IPS DF 6.9 (cell line): ENCODE results near the gene IMPA2.
"Not testable (repeated sequence)": the region's sequence is repeated elsewhere in the genome, so short reads cannot be mapped to it uniquely, and the experiment has no call there.

Source experiments
- DNase-seq: peaks from one replicate; pipeline ENCODE4 v3.0.0-alpha.2; 2013; ENCODE audit warnings: low read depth, low spot score
- H3K27ac ChIP-seq: one replicate; pipeline ENCODE4 v1.5.1; 2013; ENCODE audit warnings: low read length, control low read depth
- H3K27me3 ChIP-seq: 2 replicates; pipeline ENCODE4 v1.6.1; 2013; ENCODE audit warnings: mild to moderate bottlenecking, low read length; ENCODE audit not compliant: control insufficient read depth, insufficient read depth
- H3K36me3 ChIP-seq: 2 replicates; pipeline ENCODE4 v1.6.1; 2013; ENCODE audit warnings: low read length; ENCODE audit not compliant: control insufficient read depth, insufficient read depth
- H3K4me1 ChIP-seq: 2 replicates; pipeline ENCODE4 v1.6.1; 2013; ENCODE audit warnings: low read length; ENCODE audit not compliant: control insufficient read depth, insufficient read depth
- H3K4me3 ChIP-seq: 2 replicates; pipeline ENCODE4 v1.5.1; 2013; ENCODE audit warnings: mild to moderate bottlenecking, low read length
- H3K9me3 ChIP-seq: 2 replicates; pipeline ENCODE4 v1.6.1; 2013; ENCODE audit warnings: low read length, inconsistent platforms; ENCODE audit not compliant: control insufficient read depth, insufficient read depth
- WGBS: extraction: QIAGEN DNeasy Blood & Tissue Kit; methylation state at CpG from one replicate; pipeline ENCODE4 v1.1.7; 2013; ENCODE audit warnings: mixed read lengths, missing lambda C conversion rate; ENCODE audit not compliant: insufficient read length, insufficient coverage; 5-methylcytosine and 5-hydroxymethylcytosine counted together

IMPA2 gene

DNA sequence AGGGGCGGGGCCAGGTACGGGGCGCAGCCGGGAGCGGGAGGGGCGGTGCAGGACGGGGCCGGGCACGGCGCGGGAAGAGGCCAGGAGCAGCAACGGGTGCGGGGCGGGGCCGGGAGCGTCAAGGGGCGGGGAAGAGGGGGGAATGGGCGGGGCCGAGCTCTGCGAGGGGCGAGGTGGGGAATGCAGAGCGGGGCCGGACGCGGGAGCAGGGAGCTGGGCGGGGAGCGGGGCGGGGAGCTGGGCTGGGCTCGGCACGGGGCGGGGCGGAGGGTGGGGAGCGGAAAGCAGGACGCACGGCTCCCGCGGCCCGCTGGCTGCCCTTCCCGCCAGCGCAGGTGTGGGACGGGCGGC, at the start of gene IMPA2:
IMPA2 (plus strand) TSS at position 316 of the 351 bp plus-strand sequence. CDS start 163 bp downstream, outside the sequence.
- no peak for DNase-seq
- no CpG with 5 or more reads among the region's 42 CpGs for WGBS

GRCh38 chr18:11932393-11932792, 48.9 kb upstream of the IMPA2 start:
- Histone ChIP-seq H3K36me3 (no peaks in the 10 kb centered on the region), H3K4me1 (no peaks in the 10 kb centered on the region), H3K4me3 (no peak overlapping the region), H3K27me3 (no peaks in the 10 kb centered on the region), H3K27ac (no peak overlapping the region), H3K9me3 (no peaks in the 10 kb centered on the region)
- no peak for DNase-seq
- no CpG with 5 or more reads among the region's 14 CpGs for WGBS

More for the DNA sequence above, at the start of gene IMPA2:
- no peaks in the 10 kb centered on the region for H3K27me3 ChIP-seq
- peak within 1 kb of the TSS; percentile 82 for H3K4me3 ChIP-seq
- no peaks in the 10 kb centered on the region for H3K36me3 ChIP-seq
- no peaks in the 10 kb centered on the region for H3K9me3 ChIP-seq
- no peak within 1 kb of the TSS for H3K27ac ChIP-seq
- H3K4me1 ChIP-seq, result peaks cover 1% of the 10 kb centered on the region; the same call in 1 of the 2 replicates

DNA sequence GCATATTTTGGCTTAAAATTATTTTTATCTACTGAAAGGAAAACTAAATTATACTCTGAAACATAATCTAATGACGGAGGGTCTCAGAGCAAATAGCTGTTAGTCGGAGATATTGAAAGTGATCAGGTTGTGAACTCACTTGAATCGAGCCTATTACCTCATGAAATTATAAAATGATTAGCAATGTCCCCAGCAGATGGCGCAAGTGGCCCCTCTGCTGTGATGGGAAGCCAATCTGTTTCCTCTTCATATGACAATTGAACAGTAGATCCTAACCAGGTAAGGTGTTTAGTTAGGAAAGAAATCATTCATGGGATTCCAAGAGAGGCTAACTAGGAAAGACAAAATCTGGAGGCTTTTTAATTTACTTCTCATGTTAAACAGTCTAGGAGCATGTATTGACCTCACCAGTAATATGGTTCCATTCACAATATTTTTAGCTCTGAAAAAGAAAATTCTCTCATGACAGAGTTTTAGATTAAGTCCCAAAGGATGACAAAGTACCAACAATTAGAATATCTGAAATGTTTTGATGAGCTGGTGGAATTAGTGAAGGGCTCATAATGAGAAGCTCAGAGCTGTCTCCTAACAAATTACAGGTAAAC, 43.3 kb upstream of the IMPA2 start:
- H3K27ac ChIP-seq, result no peak overlapping the region
- H3K4me3 ChIP-seq, result no peak overlapping the region
- WGBS, result no CpG with 5 or more reads among the region's 4 CpGs
- DNase-seq, result no peak
- no peaks in the 10 kb centered on the region for H3K27me3 ChIP-seq
- H3K9me3 ChIP-seq, result no peaks in the 10 kb centered on the region
- H3K4me1 ChIP-seq, result no peaks in the 10 kb centered on the region
- H3K36me3 ChIP-seq, result no peaks in the 10 kb centered on the region

DNA sequence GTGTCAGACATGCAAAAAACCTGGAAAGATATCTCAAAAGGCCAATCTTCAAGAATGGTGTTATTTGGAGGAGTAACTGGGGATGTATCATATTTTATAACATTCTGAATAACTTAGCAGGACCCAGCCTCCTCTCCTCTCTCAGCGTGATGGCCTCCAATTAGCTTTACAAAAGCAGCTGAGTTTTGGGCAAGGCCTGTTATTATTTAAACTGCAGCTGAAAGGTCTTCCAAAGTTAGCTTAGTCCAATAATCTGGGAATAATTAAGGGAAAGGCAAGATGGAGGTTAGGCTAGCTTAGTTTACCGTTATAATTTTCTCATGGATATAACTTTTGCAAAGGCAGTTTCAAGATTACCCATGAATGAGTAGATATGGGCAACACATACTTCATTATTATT, 40.4 kb upstream of the IMPA2 start:
- DNase-seq, result no peak
- Histone ChIP-seq H3K36me3 (no peaks in the 10 kb centered on the region), H3K9me3 (no peaks in the 10 kb centered on the region), H3K4me1 (no peaks in the 10 kb centered on the region), H3K27me3 (no peaks in the 10 kb centered on the region), H3K27ac (no peak overlapping the region), H3K4me3 (no peak overlapping the region)
- no CpG with 5 or more reads among the region's 2 CpGs for WGBS

- Histone ChIP-seq H3K4me3 (no peak overlapping the region), H3K9me3 (no peaks in the 10 kb centered on the region), H3K4me1 (no peaks in the 10 kb centered on the region; the same call in 1 of the 2 replicates), H3K27ac (no peak overlapping the region), H3K27me3 (no peaks in the 10 kb centered on the region), H3K36me3 (no peaks in the 10 kb centered on the region)
- no peak for DNase-seq
- WGBS, result no CpG with 5 or more reads among the region's 6 CpGs
Observed at GRCh38 chr18:11943551-11943950, 37.8 kb upstream of the IMPA2 start.

GRCh38 chr18:11944252-11944651, 37.1 kb upstream of the IMPA2 start:
- peaks cover 2% of the 10 kb centered on the region; the same call in 1 of the 2 replicates for H3K4me1 ChIP-seq
- no peaks in the 10 kb centered on the region for H3K27me3 ChIP-seq
- no peak overlapping the region for H3K4me3 ChIP-seq
- no peak overlapping the region for H3K27ac ChIP-seq
- no peaks in the 10 kb centered on the region for H3K9me3 ChIP-seq
- no peak for DNase-seq
- no CpG with 5 or more reads among the region's 4 CpGs for WGBS
- H3K36me3 ChIP-seq, result no peaks in the 10 kb centered on the region

GRCh38 chr18:11944786-11945185, 36.5 kb upstream of the IMPA2 start:
- H3K27me3 ChIP-seq, result no peaks in the 10 kb centered on the region
- H3K27ac ChIP-seq, result no peak overlapping the region
- WGBS, result no CpG with 5 or more reads among the region's 5 CpGs
- peaks cover 2% of the 10 kb centered on the region; the same call in 1 of the 2 replicates for H3K4me1 ChIP-seq
- no peaks in the 10 kb centered on the region for H3K9me3 ChIP-seq
- no peaks in the 10 kb centered on the region for H3K36me3 ChIP-seq
- H3K4me3 ChIP-seq, result no peak overlapping the region
- no peak for DNase-seq

DNA sequence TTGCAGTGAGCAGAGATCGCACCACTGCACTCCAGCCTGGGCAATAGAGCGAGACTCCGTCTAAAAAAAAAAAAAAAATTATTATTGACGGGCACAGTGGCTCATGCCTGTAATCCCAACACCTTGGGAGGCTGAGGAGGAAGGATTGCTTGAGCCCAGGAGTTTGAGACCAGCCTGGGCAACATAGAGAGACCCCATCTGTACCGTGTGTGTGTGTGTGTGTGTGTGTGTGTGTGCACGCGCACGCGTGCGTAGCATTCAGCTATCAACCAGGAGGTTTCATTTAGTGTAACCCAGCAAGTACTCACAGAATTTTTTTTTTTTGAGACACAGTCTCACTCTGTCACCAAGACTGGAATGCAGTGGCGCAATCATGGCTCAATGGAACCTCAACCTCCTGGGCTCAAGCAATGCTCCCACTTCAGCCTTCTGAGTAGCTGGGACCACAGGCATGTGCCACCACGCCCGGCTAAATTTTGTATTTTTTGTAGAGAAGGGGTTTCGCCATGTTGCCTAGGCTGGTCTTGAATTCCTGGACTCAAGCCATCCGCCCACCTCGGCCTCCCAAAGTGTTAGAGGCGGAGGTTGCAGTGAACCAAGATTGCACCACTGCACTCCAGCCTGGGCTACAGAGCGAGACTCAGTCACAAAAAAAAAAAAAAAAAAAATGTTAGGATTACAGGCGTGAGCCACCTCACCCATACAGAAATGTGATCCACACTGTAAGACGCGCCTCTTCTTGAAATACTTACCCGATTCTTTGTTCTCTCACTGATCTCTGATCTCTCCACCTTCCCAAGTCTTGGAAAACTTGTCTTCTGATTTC, 35.3 kb upstream of the IMPA2 start:
- not testable (repeated sequence) for H3K9me3 ChIP-seq, H3K4me3 ChIP-seq, DNase-seq, H3K4me1 ChIP-seq, H3K27me3 ChIP-seq, H3K27ac ChIP-seq, H3K36me3 ChIP-seq
- WGBS, result no CpG with 5 or more reads among the region's 22 CpGs

GRCh38 chr18:11946756-11947155, 34.6 kb upstream of the IMPA2 start:
- Histone ChIP-seq H3K4me3 (no peak overlapping the region), H3K27ac (no peak overlapping the region), H3K36me3 (no peaks in the 10 kb centered on the region), H3K9me3 (no peaks in the 10 kb centered on the region), H3K4me1 (peaks cover 6% of the 10 kb centered on the region; the same call in 1 of the 2 replicates), H3K27me3 (no peaks in the 10 kb centered on the region)
- DNase-seq, result no peak
- WGBS, result no CpG with 5 or more reads among the region's 3 CpGs

DNA sequence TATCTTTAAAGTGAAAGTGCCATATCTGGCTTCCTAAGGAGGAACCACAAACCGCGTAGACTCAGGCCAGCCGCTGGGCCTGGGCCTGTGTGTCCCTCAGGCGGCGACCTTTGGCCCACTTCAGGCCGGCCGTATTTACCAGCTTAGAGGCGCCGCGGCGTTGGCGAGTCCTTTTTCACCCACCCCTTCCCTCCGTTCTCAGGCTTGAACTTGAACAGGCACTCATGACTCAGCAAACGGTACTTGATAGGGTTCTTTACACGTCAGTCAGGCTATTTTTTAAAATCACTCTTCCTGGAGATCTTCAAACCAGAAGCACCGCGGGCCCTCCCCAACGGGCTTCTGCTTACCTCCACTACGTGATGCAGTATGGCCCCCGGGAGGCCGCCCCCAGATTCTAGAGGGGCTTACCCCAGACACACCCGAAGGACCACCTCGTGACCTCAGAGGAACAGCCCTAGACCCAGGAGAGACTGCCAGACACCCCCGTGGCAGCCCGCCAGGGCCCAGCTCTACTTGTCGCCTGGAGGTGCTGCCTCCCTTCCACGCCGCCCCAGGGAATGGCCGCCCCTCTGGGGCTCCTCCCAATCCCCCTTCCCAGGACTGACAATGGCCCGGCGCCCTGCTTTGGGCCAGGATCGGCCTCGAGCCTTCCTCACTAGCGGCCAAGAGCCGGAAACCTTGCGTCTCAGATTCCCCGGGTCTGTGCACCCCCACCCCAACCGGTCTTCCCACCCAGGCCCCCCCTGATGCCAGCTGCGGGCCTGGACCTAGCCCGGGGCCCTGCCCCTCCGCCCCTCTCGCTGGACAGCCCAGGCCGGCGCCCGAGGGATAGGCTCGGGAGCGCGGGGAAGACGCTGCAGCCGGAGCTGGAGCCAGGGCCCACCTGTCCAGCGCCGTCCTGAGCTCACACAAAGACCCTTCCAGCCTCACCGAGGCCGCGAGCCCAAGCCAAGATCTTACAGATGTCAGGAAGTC, 33.8 kb upstream of the IMPA2 start:
- no peaks in the 10 kb centered on the region for H3K36me3 ChIP-seq
- H3K4me3 ChIP-seq, result peak overlapping the region; percentile 59; the same call in 1 of the 2 replicates
- no CpG with 5 or more reads among the region's 55 CpGs for whole genome bisulfite sequencing
- H3K4me1 ChIP-seq, result peaks cover 7% of the 10 kb centered on the region; the same call in 1 of the 2 replicates
- H3K9me3 ChIP-seq, result no peaks in the 10 kb centered on the region
- H3K27me3 ChIP-seq, result no peaks in the 10 kb centered on the region
- peak; percentile 64 for DNase-seq
- H3K27ac ChIP-seq, result no peak overlapping the region
